MM.1S (cell line): ENCODE results near the gene ZNF354B.
A peak's percentile ranks its signal among the peaks of the same experiment; 100 is the strongest.

ENCODE experiments used
- EZH2 ChIP-seq: fragments of 300-600 bp; sonication (generic); optimal IDR thresholded peaks from 2 replicates; pipeline ENCODE3; 2017; ENCODE audit warnings: low read depth, mild to moderate bottlenecking, antibody characterized with exemption, low read length, mixed read lengths
- EZH2phosphoT487 ChIP-seq: fragments of 300-600 bp; sonication (generic); IDR thresholded peaks from 2 replicates; pipeline ENCODE4 v1.6.1; 2018; ENCODE audit warnings: antibody characterized with exemption, low read length
- TF ChIP-seq, protein P1 (sequence below): fragments of 300-600 bp; sonication (generic); IDR thresholded peaks from 2 replicates; pipeline ENCODE4 v1.5.1; 2016; ENCODE audit warnings: antibody characterized with exemption, low read length, mixed read lengths

DNA sequence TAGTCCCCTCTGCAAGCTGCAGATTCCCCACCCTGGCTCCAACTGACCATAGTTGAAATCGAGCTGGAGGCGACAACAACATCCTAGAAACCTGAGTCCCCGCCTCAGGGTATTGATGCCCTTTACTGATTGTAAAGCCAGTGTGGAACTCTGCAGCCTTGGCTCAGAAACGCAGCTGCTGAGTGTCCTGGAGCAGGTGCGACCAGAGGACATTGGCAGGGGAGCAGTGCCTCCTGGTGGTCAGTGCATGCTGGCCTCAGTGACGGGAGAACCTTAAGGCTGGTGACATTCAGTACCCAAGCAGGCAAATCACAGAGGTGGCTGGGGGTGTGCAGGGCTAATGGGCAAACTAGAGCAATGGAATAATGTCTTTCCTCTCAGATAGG, 20.4 kb upstream of the ZNF354B start:
- TF ChIP-seq, protein P1, sequence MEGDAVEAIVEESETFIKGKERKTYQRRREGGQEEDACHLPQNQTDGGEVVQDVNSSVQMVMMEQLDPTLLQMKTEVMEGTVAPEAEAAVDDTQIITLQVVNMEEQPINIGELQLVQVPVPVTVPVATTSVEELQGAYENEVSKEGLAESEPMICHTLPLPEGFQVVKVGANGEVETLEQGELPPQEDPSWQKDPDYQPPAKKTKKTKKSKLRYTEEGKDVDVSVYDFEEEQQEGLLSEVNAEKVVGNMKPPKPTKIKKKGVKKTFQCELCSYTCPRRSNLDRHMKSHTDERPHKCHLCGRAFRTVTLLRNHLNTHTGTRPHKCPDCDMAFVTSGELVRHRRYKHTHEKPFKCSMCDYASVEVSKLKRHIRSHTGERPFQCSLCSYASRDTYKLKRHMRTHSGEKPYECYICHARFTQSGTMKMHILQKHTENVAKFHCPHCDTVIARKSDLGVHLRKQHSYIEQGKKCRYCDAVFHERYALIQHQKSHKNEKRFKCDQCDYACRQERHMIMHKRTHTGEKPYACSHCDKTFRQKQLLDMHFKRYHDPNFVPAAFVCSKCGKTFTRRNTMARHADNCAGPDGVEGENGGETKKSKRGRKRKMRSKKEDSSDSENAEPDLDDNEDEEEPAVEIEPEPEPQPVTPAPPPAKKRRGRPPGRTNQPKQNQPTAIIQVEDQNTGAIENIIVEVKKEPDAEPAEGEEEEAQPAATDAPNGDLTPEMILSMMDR = peak; percentile 42
- TF ChIP-seq EZH2 = no peak
- TF ChIP-seq EZH2phosphoT487 = no peak
